DOHH2 (cell line): ENCODE measurements around the gene CPHXL.

Source experiments
- H3F3A ChIP-seq: fragments of 200-600 bp; sonication (generic), shearing (Covaris generic); 2 replicates; pipeline ENCODE4 v1.6.0; 2016; ENCODE audit warnings: antibody characterized with exemption, mild to moderate bottlenecking; ENCODE audit not compliant: control insufficient read depth, insufficient read depth
- H3K27ac ChIP-seq: fragments of 200-600 bp; sonication (generic); 2 replicates; pipeline ENCODE4 v1.5.1; 2014; ENCODE audit warnings: low read depth, mild to moderate bottlenecking, low read length, moderate library complexity
- H3K27me3 ChIP-seq: fragments of 200-600 bp; sonication (generic); 2 replicates; pipeline ENCODE4 v1.6.1; 2014; ENCODE audit warnings: mild to moderate bottlenecking, low read length, mixed read lengths; ENCODE audit not compliant: control insufficient read depth
- H3K36me3 ChIP-seq: fragments of 200-600 bp; sonication (generic); 2 replicates; pipeline ENCODE4 v1.6.1; 2014; ENCODE audit warnings: mild to moderate bottlenecking, low read length, moderate library complexity, mixed read lengths; ENCODE audit not compliant: control insufficient read depth
- H3K4me1 ChIP-seq: fragments of 200-600 bp; sonication (generic); 2 replicates; pipeline ENCODE4 v1.6.1; 2014; ENCODE audit warnings: mild to moderate bottlenecking, low read length, mixed read lengths; ENCODE audit not compliant: control insufficient read depth
- H3K4me2 ChIP-seq: fragments of 200-600 bp; sonication (generic); 2 replicates; pipeline ENCODE4 v1.6.0; 2014; ENCODE audit warnings: mild to moderate bottlenecking, low read length, moderate library complexity
- H3K4me3 ChIP-seq: fragments of 200-600 bp; sonication (generic); 2 replicates; pipeline ENCODE4 v1.5.1; 2014; ENCODE audit warnings: mild to moderate bottlenecking, low read length, mixed read lengths
- H3K79me2 ChIP-seq: fragments of 200-600 bp; sonication (generic); 2 replicates; pipeline ENCODE4 v1.6.1; 2014; ENCODE audit warnings: mild to moderate bottlenecking, low read length, mixed read lengths; ENCODE audit not compliant: control insufficient read depth
- H3K9me2 ChIP-seq: fragments of 200-600 bp; sonication (generic); replicated peaks from 2 replicates; pipeline ENCODE4 v1.6.1; 2014; ENCODE audit warnings: mild to moderate bottlenecking, low read length, mixed read lengths; ENCODE audit not compliant: control insufficient read depth
- H3K9me3 ChIP-seq: fragments of 200-600 bp; sonication (generic); 2 replicates; pipeline ENCODE4 v1.6.1; 2014; ENCODE audit warnings: antibody characterized with exemption, low read length, mixed read lengths; ENCODE audit not compliant: control insufficient read depth, insufficient read depth
- H4K20me1 ChIP-seq: fragments of 200-600 bp; sonication (generic); 2 replicates; pipeline ENCODE4 v1.6.0; 2014; ENCODE audit warnings: low read depth, mild to moderate bottlenecking, antibody characterized with exemption, low read length, moderate library complexity; ENCODE audit not compliant: control insufficient read depth, insufficient read depth
- EZH2phosphoT487 ChIP-seq: fragments of 200-600 bp; sonication (generic); IDR thresholded peaks from 2 replicates; pipeline ENCODE4 v1.6.1; 2017; ENCODE audit warnings: borderline replicate concordance, mild to moderate bottlenecking, antibody characterized with exemption, low read length, moderate library complexity, mixed read lengths
- TF ChIP-seq, protein P1 (sequence below): fragments of 200-600 bp; sonication (generic); IDR thresholded peaks from one replicate; pipeline ENCODE4 v1.5.1; 2014; ENCODE audit warnings: antibody characterized with exemption, mild to moderate bottlenecking, low read depth, low read length; ENCODE audit not compliant: poor library complexity, severe bottlenecking

Gene CPHXL

DNA sequence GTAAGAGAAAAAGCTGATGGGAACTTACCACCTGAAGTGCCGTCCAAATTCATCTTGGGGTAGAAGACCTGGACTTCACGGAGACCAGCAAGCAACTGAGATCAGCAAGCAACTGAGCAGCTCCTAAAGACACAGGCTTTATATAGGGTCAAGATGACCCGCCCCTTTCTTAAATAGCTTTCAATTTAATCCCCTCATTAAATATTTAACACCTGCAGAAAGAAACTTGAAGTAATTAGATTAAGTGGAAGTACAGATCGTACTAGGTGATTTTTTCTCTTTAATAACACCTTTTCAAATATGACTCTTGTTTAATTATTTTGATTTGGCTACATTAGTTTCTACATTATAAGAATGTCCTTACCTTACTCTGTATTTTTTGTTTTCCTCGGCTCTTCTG is at the start of gene CPHXL:
CPHXL (minus strand) TSS at position 101 of the 400 bp plus-strand sequence; CDS start at position 53, 48 bp downstream.
- no peak within 1 kb of the TSS for H3K4me2 ChIP-seq
- H3K9me2 ChIP-seq = no peaks in the 10 kb centered on the region
- no peaks in the 10 kb centered on the region for H3K9me3 ChIP-seq
- no peaks in the 10 kb centered on the region for H3K4me1 ChIP-seq
- no peak within 1 kb of the TSS for H3K27ac ChIP-seq
- TF ChIP-seq EZH2phosphoT487 = no peak
- TF ChIP-seq, protein P1, sequence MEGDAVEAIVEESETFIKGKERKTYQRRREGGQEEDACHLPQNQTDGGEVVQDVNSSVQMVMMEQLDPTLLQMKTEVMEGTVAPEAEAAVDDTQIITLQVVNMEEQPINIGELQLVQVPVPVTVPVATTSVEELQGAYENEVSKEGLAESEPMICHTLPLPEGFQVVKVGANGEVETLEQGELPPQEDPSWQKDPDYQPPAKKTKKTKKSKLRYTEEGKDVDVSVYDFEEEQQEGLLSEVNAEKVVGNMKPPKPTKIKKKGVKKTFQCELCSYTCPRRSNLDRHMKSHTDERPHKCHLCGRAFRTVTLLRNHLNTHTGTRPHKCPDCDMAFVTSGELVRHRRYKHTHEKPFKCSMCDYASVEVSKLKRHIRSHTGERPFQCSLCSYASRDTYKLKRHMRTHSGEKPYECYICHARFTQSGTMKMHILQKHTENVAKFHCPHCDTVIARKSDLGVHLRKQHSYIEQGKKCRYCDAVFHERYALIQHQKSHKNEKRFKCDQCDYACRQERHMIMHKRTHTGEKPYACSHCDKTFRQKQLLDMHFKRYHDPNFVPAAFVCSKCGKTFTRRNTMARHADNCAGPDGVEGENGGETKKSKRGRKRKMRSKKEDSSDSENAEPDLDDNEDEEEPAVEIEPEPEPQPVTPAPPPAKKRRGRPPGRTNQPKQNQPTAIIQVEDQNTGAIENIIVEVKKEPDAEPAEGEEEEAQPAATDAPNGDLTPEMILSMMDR = no peak
- no peaks in the 10 kb centered on the region for H3K79me2 ChIP-seq
- no peaks in the 10 kb centered on the region for H3K27me3 ChIP-seq
- no peaks in the 10 kb centered on the region for H4K20me1 ChIP-seq
- no peaks in the 10 kb centered on the region for H3F3A ChIP-seq
- no peak within 1 kb of the TSS for H3K4me3 ChIP-seq
- no peaks in the 10 kb centered on the region for H3K36me3 ChIP-seq

DNA sequence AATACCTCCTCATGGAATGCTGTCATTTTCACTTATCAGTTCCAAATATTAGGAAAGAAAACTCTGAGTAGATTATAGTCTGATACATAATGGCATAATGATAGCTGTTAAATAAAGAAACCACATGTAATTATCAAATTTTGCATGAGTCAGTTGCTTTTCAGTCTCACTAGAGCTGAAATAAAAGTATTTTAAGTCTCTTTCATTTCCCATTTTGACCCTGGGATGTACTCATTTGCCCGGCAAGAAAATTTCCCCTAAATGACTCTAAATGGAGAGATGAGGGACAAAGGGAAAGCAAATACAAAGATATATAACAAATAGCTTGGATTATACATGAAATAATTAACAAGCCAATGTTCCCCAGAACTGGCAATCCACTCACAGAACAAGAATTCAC is 47.9 kb upstream of the CPHXL start:
- Histone ChIP-seq H3K4me2 (peak overlapping the region; percentile 74), H3K36me3 (no peaks in the 10 kb centered on the region), H3K27ac (peak overlapping the region; percentile 71), H3F3A (peaks cover 15% of the 10 kb centered on the region), H3K4me1 (peaks cover 49% of the 10 kb centered on the region), H3K4me3 (peak overlapping the region; percentile 56), H3K27me3 (no peaks in the 10 kb centered on the region), H3K9me2 (no peaks in the 10 kb centered on the region), H4K20me1 (no peaks in the 10 kb centered on the region), H3K79me2 (no peaks in the 10 kb centered on the region), H3K9me3 (peaks cover 7% of the 10 kb centered on the region; the same call in 1 of the 2 replicates)
- TF ChIP-seq, protein P1 = no peak
- TF ChIP-seq EZH2phosphoT487 = no peak

DNA sequence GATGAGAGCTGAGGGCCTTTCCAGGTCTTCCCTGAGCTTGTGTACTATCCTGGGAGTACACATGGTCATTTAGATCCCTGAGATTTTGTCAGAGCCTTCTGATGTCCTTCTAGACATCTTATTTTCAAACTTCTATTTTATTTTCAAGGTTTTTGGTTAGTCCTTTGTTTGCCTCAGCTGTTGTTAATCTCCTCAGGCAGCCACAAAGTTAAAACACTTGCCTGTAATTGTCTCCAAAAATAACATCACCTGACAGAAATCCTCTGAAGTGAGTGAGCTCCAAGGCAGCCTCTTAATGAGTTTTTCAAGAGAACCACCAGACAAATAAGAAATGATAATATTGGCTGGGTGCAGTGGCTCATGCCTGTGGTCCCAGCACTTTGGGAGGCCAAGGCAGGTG is 43.8 kb upstream of the CPHXL start:
- Histone ChIP-seq H3K79me2 (no peaks in the 10 kb centered on the region), H3K36me3 (no peaks in the 10 kb centered on the region), H3K4me2 (no peak overlapping the region), H3K27me3 (no peaks in the 10 kb centered on the region), H3K9me3 (peaks cover 7% of the 10 kb centered on the region; the same call in 1 of the 2 replicates), H3K27ac (no peak overlapping the region), H3K4me1 (peaks cover 47% of the 10 kb centered on the region), H3K4me3 (no peak overlapping the region), H4K20me1 (no peaks in the 10 kb centered on the region), H3F3A (peaks cover 14% of the 10 kb centered on the region), H3K9me2 (no peaks in the 10 kb centered on the region)
- TF ChIP-seq EZH2phosphoT487 = no peak
- TF ChIP-seq, protein P1 = no peak
